Measurements from ENCODE around the gene FMNL2.
"Not testable (repeated sequence)": the region's sequence is repeated elsewhere in the genome, so short reads cannot be mapped to it uniquely, and the experiment has no call there.

The FMNL2 gene

DNA sequence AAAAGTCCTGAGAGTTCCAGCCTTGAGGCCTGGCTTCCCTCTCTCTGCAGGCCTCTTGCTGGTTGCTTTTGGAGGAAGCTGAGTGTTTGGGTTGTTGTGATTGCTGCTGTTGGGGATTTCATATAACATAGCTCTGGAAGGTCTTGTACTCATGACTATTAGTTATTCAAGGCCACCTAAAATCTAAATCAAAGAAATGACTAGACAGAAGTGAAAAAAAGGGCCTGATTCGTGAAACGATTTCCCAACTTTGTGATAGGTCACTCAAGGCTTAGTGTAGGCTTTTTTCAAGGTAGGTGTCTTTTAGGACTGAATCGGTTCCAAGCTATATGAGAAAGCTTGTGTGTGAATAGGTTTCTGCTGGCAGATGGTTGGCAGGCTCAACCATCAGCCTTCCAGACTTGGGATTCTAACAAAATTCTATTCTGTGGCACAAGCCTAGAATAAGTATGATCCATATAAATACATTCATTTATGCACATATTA is 164.4 kb downstream of the FMNL2 start:
- DNase-seq = no peak

- DNase-seq = no peak
Observed at GRCh38 chr2:152499896-152500735, 165.1 kb downstream of the FMNL2 start.

- no peak for DNase-seq
Observed at GRCh38 chr2:152500772-152501171, 165.8 kb downstream of the FMNL2 start.

DNA sequence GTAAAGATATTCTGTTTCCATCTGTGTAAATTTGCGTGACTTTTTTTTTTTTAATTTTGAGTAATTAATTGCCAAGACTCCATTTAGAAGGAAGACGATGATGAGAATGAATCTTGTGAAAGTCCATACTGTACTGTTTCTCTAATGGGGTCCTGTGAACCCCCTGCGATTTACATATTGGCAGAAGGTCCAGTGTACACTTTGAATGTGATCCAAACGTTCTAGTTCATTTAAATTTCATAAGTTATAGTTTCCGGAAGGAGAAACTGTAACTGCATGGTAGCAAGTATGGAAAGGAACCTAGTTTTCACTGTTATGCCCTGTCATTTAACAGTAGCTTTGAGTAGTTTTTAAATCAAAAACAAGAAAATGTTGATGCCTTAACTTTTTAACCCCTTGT is 166.7 kb downstream of the FMNL2 start:
- DNase-seq = no peak

GRCh38 chr2:152504618-152505017 is 169.6 kb downstream of the FMNL2 start:
- DNase-seq = no peak

GRCh38 chr2:152505495-152505906 is 170.5 kb downstream of the FMNL2 start:
- DNase-seq = no peak

- DNase-seq = no peak
Observed at GRCh38 chr2:152506843-152507242, 171.9 kb downstream of the FMNL2 start.

DNA sequence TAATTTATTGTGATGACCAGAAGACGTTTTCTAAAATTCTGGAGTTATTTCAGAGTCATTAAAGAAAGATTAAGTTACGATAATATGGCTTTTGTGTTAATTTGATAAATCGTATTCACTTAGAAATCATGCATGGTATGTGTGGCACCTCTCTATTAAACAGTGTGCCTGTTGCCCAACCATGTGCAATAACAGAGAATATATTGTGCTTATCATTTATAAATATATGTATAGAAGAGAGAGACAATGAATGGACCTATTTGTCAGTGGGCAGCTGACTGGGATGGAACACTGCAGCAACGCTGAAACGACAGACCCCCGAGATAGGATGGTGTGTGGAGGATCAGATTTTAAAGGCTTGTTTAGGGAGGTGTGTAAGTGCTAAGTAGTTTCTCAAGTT is 172.9 kb downstream of the FMNL2 start:
- no peak for DNase-seq

- no peak for DNase-seq
Observed at GRCh38 chr2:152508446-152508845, 173.5 kb downstream of the FMNL2 start.

GRCh38 chr2:152509772-152510491 is 175.0 kb downstream of the FMNL2 start:
- no peak for DNase-seq

GRCh38 chr2:152510621-152511020 is 175.6 kb downstream of the FMNL2 start:
- DNase-seq = no peak

GRCh38 chr2:152511981-152512380 is 177.0 kb downstream of the FMNL2 start:
- no peak for DNase-seq

- DNase-seq = no peak
Observed at GRCh38 chr2:152513029-152513428, 178.1 kb downstream of the FMNL2 start.

DNA sequence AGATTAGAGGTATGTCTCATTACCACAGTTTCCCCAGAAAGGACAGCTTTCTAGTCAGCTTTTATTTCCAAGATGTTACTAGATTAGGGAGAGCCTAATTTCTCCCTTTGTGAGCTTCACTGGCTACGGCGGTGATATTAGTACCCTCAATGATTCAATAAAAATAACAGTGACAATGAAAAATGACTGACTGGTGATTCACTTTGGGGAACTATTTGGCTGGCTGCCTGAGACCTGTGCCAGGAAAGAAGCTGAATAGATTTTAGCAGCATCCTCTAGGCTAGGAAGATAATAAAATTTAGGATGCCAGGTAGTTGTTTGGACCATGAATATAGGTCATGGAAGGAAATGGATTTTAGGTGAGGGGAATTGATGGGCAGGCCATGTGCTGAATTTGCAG is 178.7 kb downstream of the FMNL2 start:
- no peak for DNase-seq

- DNase-seq = no peak
Observed at GRCh38 chr2:152518034-152518433, 183.1 kb downstream of the FMNL2 start.

DNA sequence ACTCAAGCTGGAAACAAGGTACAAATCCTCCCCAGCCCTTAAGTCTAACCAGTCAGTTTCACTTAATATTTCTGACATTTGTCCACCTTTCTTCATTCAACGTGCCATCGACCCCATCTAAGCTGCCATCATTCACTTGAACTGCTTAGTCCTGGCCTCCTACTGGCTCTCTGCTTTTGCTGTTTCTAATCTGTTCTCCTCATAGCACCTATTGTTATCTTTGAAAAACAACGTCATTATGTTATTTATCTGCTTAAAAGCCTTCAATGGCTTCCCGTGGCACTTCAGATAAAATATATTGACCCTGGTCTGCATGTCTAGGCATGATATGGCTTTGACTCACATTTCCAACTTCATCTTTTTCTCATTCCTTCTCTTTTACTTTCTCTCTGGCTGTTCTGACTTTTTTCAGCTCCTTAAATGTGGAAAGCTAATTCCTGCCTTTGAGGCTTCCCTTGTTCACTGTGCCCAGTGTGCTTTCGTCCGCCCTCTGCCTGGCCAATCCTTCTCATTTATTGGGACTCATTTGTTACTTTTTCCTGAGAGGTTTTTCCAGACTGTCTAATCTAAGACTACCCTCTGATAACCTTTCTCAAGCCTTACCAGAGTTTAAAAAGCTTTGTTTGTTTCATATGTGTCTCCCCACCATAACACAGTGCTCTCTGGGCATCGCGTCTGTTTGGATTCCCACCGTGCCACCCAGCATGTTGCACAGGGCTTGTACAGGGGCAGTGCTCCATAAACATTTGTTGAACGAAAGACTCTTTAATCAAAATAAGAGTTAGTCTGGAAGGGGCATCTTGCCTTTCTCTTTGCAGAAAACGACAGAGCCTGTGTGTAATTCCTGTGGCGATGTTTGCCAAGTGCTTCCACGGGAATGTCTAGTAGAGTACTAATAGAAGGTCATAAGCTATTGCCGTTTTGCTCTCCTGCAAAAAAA is 183.9 kb downstream of the FMNL2 start:
- DNase-seq = peak; percentile 35

GRCh38 chr2:152519581-152519952 is 184.6 kb downstream of the FMNL2 start:
- DNase-seq = no peak

GRCh38 chr2:152520759-152521158 is 185.8 kb downstream of the FMNL2 start:
- DNase-seq = peak; percentile 47

GRCh38 chr2:152522446-152522845 is 187.5 kb downstream of the FMNL2 start:
- DNase-seq = not testable (repeated sequence)

DNA sequence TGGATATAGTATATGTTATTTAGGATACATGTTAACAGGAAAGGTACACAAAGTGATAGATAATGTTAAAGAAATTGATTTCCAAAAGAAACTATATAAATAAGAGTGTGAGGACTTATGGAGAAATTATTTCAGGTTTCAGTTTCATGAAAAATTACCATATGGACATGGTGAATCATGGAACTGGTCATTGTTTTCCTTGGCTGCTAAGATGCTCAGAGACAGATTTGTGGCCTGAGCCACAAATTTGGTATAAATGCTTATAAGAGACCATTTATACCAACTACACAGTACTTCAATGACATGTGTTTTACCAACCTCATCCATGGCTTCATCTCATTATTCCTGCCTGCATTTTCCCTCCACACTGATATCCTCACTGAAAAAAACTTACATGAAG is 188.1 kb downstream of the FMNL2 start:
- DNase-seq = no peak

GRCh38 chr2:152525277-152525838 is 190.4 kb downstream of the FMNL2 start:
- no peak for DNase-seq

DNA sequence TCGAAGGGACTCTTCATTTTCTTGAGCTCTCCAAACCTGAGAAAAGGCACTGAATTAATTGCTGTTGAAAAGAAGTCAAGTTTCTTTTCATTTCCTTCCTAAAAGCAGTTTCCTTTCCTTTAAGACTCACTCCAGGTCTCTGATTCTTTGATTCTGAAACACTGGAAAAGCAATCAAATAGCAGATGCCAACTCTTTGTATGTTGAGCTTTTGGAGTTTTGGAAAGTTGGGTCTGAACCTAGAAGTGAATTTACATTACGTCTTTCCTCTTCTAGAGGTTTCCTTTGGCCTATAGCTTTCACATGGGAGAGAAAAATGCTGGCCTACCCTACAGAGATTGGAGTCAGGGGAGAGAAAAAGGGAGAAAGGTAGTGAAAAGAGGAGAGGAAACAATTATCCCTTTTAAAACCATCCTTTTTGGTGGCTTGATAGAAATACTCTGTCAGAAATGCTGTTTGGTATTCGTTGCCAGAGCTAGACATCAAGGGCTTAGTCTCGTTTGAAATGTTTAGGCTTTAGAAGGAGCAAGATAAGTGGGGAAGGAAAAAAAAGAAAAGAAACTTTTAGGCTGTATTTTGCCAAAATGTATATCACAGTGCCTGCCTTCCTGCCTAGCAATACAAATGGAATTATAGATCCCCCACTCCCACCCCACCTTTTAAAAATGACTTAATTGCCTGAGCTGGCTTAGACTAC is 194.6 kb downstream of the FMNL2 start:
- DNase-seq = no peak

All from NCI-H82 (cell line).